T-helper 17 cell (primary cell): ENCODE results near the gene ANKRD36. TPM values are rescaled to one million over a fixed set of nuclear protein-coding genes. Genes with fewer than 3 reads are reported as not detected.
"Not testable (repeated sequence)": the region's sequence is repeated elsewhere in the genome, so short reads cannot be mapped to it uniquely, and the experiment has no call there.

Experiments used
- ATAC-seq: fragments of 150-1000 bp; cut with Tn5 transposase; 2 replicates; pipeline ENCODE4 v1.10.0; 2021; ENCODE audit warnings: mild to moderate bottlenecking, moderate library complexity
- DNase-seq, 3 donors: peaks; one replicate each; pipeline versions ENCODE4 v3.0.0 to v3.0.0-alpha.2; 2020 to 2021
- H3K9me3 ChIP-seq: one replicate; pipeline ENCODE4 v1.7.0; 2013; ENCODE audit warnings: low read length, mild to moderate bottlenecking; ENCODE audit not compliant: control insufficient read depth, poor library complexity, severe bottlenecking
- H3K27ac Mint-ChIP-seq: one replicate; pipeline ENCODE4 v1.8.0; 2022; ENCODE audit warnings: mild to moderate bottlenecking, moderate library complexity, mixed read lengths
- H3K27me3 Mint-ChIP-seq: one replicate; pipeline ENCODE4 v1.8.0; 2022; ENCODE audit warnings: mixed read lengths
- H3K36me3 Mint-ChIP-seq: one replicate; pipeline ENCODE4 v1.8.0; 2022; ENCODE audit warnings: low read depth, mixed read lengths
- H3K4me1 Mint-ChIP-seq: one replicate; pipeline ENCODE4 v1.8.0; 2022; ENCODE audit warnings: mild to moderate bottlenecking, mixed read lengths
- H3K4me3 Mint-ChIP-seq: one replicate; pipeline ENCODE4 v1.8.0; 2022; ENCODE audit warnings: mild to moderate bottlenecking, moderate library complexity, mixed read lengths
- total RNA-seq, 4 donors: library from RNA in 2 of 4; stranded (reverse) in 2 of 4; gene quantifications; one replicate each; pipeline ENCODE4 v1.2.3 and lab custom pipeline; 2022 to 2026

ANKRD36 gene
- total RNA-seq, 2 donors from 2014 or later: 65.5 to 70.1 TPM

DNA sequence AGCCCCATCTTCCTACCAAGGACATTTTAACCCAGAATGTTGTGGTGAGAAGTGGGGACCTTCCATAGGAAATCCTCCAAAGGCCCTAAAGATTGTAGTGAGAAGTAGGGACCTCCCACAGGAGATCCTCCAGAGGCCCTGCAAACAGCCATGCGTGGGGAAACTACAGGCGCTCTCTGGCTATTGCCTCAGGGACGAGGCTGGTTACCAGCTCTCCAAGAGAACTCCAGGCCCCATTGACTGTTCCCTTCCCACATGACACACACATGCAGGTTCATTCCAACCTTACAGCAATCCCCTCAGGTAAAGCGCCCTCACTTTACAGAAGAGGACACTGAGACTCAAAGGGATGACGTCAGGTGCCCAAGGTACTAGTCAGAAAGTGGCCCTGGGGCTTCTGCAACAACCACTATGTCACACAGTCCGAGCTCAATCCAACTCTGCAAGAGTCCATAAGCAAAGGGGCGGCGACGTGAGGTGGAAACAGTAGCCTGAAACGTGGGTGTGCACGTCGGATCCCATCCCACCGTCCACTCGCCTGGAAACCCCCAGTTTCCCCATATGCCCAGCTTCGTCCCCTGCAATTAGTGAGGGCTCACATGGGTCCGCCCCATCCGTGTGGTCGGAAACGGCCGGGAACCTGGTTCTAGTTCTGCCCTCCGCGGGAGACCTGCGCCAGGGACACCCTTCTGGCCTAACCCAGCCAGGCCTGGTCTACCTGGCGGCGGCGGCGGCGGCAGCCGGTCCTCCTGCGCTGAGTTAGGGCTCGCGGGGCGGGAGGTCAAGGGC, 18.8 kb upstream of the ANKRD36 start:
- Mint-ChIP-seq H3K27me3 (peaks cover 16% of the 10 kb centered on the region), H3K4me3 (peak overlapping the region; percentile 58)
- H3K4me1 Mint-ChIP-seq, H3K27ac Mint-ChIP-seq, DNase-seq, H3K9me3 ChIP-seq, H3K36me3 Mint-ChIP-seq: not testable (repeated sequence)
- ATAC-seq: peak; percentile 19

DNA sequence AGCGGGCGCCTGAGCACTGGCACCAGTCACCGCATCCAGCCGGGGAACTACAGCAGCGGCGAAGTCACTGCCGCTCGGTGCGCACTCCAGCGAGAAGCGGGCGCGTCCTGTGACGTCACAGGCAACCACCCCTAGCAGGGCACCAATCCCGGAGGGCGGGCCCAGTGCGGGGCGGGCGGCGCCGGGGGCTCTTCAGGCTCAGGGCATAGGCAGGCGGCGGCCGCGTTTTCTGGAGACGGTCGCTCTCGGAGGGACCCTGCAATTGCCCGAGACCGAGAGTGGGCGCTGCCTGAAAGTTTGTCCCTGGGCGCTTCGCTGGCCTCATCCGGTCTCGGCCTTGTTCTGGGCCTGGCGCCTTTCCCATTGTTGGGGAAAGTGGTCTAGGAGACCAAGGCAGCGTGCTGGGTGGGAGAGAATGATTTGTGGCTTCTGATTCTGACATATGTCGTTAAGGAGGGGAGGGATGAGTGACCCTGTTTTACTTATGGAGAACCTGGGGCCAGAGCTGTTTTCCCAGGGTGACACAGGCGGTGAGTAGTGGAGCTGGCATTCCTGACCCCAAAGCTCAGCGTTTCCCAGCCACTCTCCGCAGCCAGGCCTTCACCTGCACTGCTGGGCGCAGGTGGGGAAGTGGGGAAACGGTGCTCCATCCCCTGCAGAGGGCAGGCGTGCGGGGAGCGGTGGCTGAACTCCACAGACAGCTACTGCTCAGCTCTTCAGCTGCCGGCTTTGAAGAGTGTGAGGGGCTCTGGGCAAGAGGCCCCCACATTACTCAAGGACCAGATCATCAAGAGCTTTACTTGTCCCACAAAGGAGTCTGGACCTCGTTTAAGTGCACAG, 18.0 kb upstream of the ANKRD36 start, which contains the start of gene FAHD2B:
FAHD2B (minus strand) TSS at position 111 of the 840 bp plus-strand sequence. CDS start 3,176 bp downstream, outside the sequence.
- Mint-ChIP-seq H3K4me3 (peak within 1 kb of the TSS; percentile 77), H3K27me3 (peaks cover 24% of the 10 kb centered on the region), H3K27ac (peak within 1 kb of the TSS; percentile 85)
- not testable (repeated sequence) for H3K36me3 Mint-ChIP-seq, H3K9me3 ChIP-seq, H3K4me1 Mint-ChIP-seq
- DNase-seq (peak; percentile 71 to 74 (median 71)), ATAC-seq (peak; percentile 98)

DNA sequence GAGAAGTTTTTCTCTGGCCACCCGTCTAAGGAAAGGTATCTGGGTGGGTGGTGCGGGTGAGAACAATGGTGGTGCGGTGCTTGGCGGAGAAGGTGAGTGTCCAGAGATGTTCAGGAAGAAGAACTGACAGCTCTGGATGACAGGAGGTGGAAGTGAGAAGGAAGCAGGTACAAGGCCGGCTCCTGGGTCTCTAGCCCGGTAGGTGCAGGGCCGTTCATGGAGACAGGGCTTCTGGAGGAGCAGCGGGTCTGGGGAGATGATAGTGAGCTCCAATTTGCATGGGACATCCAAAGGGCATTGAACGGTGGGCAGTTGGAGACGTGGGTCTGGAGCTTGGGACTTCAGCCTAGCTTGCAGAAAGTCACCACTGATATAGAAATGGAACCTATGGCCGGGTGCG, 17.3 kb upstream of the ANKRD36 start:
- no peak for ATAC-seq
- H3K36me3 Mint-ChIP-seq: peaks cover 2% of the 10 kb centered on the region

DNA sequence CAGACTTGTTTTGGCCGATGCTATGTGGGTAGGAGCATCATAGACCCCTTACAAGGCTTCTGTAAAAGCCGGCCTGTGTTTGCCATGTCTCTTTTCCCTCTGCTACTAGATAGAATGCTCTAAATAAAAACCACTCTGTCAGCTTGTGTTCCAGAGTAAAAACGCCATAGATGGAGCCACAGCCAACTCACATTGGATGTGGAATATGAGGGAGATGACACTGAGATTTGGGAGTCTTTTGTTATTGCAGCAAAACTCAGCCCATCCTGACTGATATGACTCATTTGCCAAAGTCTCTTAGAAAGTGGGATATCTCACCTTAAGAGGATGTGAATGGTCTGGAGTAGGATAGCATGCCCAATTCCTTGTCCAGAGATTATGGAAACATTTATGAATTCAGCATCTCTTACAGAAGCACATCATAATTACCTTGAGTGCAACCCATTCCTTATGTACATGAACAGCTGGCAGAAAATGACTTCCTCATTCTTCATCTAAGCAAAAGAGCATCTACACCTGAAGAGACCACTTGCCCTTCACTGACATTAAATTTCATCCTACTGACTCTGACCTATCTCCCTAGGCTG, 14.1 kb upstream of the ANKRD36 start:
- H3K27me3 Mint-ChIP-seq: peaks cover 44% of the 10 kb centered on the region
- H3K9me3 ChIP-seq, H3K27ac Mint-ChIP-seq, H3K4me1 Mint-ChIP-seq, ATAC-seq, H3K36me3 Mint-ChIP-seq, H3K4me3 Mint-ChIP-seq, DNase-seq: not testable (repeated sequence)

More for the DNA sequence above, 17.3 kb upstream of the ANKRD36 start:
- Mint-ChIP-seq H3K27ac (peak overlapping the region; percentile 85), H3K4me3 (peak overlapping the region; percentile 53), H3K4me1 (peaks cover 3% of the 10 kb centered on the region), H3K27me3 (peaks cover 28% of the 10 kb centered on the region)
- DNase-seq: no peak
- no peaks in the 10 kb centered on the region for H3K9me3 ChIP-seq

DNA sequence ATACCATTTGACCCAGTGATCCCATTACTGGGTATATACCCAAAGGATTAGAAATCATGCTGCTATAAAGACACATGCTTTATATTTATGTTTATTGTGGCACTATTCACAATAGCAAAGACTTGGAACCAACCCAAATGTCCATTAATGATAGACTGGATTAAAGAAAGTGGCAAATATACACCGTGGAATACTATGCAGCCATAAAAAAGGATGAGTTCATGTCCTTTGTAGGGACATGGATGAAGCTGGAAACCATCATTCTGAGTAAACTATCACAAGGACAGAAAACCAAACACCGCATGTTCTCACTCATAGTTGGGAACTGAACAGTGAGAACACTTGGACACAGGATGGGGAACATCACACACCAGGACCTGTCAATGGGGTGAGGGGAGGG, 6.1 kb upstream of the ANKRD36 start:
- not testable (repeated sequence) for H3K4me3 Mint-ChIP-seq, H3K4me1 Mint-ChIP-seq, H3K9me3 ChIP-seq

DNA sequence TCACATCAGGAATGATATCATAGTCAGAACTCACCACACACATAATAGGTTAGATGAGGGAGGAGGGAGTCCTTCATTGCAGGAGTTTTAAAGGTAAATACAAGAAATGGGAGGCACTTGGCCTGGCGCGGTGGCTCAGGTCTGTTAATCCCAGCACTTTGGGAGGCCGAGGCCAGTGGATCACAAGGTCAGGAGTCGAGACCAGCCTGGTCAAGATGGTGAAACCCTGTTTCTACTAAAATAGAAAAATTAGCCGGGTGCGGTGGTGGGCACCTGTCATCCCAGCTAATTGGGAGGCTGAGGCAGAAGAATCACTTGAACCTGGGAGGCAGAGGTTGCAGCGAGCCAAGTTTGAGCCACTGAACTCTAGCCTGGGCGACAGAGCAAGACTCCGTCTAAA, 1.7 kb upstream of the ANKRD36 start:
- DNase-seq, ATAC-seq, H3K4me3 Mint-ChIP-seq, H3K9me3 ChIP-seq, H3K27ac Mint-ChIP-seq, H3K36me3 Mint-ChIP-seq, H3K4me1 Mint-ChIP-seq: not testable (repeated sequence)
- H3K27me3 Mint-ChIP-seq: peaks cover 13% of the 10 kb centered on the region

More for the DNA sequence above, 6.1 kb upstream of the ANKRD36 start:
- not testable (repeated sequence) for ATAC-seq, H3K27ac Mint-ChIP-seq, H3K36me3 Mint-ChIP-seq, DNase-seq
- H3K27me3 Mint-ChIP-seq: peaks cover 21% of the 10 kb centered on the region

DNA sequence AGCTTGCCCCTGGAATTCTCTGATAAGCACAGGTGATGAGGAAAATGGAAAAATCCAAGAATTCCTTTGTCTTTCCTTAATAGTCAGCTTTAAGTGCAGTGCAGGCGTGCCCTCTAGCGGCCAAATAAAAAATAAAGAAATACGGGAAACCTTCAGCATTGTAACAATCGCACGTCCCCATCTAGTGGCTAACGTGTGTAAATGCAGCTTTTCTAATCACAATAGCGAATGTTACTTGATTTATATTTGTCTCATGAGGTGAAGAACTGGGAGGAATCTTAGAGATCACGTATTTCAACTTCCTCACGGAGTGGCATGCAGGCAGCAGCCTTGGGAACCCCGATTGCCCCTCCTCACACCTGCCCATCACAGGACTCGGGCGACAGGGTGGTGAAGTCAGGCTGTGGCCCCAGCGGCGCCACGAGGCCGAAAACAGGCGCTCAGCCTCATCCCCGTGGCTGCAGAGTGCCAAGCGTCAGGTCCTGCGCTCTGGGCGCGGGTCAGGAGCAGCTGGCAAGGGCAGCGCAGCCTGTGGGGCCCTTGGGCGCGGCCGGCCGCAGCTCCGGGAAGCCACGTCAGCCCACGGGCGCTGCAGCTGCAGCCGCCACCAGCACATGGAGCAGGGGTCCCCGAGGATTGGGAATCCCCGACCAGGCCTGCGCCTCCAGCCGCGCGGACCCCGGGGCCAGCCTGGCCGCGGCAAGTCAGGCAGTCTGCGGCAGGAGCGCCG, 468 bp upstream of the ANKRD36 start:
- DNase-seq (peak; percentile 26 to 49 (median 29)), ATAC-seq (peak; percentile 66)
- H3K36me3 Mint-ChIP-seq, H3K4me1 Mint-ChIP-seq, H3K9me3 ChIP-seq: not testable (repeated sequence)
- Mint-ChIP-seq H3K27me3 (peaks cover 13% of the 10 kb centered on the region), H3K4me3 (peak overlapping the region; percentile 97), H3K27ac (peak overlapping the region; percentile 89)

DNA sequence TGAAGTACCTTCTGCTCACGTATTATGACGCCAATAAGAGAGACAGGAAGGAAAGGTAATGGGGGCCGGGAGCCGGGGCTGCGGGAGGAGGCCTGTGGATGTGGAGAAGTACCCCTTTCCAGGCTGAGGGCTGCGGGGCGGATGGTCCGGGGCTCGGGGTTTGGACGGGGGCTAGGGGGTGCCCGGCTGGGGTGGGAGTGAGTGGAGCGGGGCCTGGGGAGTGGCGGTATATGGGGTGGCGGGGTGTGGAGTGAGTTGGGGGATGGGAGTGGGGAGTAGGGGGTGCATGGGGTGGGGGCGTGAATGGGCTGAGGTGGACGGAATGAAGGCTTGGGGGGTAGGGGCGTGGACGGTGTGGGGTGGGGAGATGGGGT, 916 bp downstream of the ANKRD36 start:
- not testable (repeated sequence) for H3K9me3 ChIP-seq, H3K4me1 Mint-ChIP-seq, DNase-seq, H3K27me3 Mint-ChIP-seq, H3K36me3 Mint-ChIP-seq, ATAC-seq
- Mint-ChIP-seq H3K27ac (peak overlapping the region; percentile 96), H3K4me3 (peak overlapping the region; percentile 98)

DNA sequence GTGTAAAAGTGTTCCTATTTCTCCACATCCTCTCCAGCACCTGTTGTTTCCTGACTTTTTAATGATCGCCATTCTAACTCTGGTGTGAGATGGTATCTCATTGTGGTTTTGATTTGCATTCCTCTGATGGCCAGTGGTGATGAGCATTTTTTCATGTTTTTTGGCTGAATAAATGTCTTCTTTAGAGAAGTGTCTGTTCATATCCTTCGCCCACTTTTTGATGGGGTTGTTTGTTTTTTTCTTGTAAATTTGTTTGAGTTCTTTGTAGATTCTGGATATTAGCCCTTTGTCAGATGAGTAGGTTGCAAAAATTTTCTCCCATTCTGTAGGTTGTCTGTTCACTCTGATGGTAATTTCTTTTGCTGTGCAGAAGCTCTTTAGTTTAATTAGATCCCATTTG, 16.1 kb downstream of the ANKRD36 start:
- not testable (repeated sequence) for H3K36me3 Mint-ChIP-seq, H3K9me3 ChIP-seq, H3K4me3 Mint-ChIP-seq, H3K27me3 Mint-ChIP-seq, H3K27ac Mint-ChIP-seq, ATAC-seq, H3K4me1 Mint-ChIP-seq, DNase-seq

DNA sequence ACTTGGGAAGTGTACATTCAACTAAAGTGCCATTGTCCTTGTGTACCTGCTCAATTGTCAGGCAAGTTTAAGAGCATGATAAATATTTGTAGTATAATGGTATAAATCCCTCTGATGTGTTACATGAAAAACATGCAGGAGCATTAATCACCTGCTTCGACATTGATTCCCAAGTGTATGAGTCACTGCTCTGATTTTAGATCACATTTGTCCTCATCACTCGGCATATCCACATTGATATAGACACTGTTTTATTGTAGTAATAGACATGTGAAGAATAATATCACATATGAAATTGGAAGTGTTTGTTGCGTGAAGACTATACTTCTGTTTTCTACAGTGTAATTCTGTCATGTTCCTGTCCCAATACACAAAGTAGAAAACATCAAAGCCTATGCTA, 31.1 kb downstream of the ANKRD36 start:
- DNase-seq, H3K27me3 Mint-ChIP-seq: not testable (repeated sequence)

DNA sequence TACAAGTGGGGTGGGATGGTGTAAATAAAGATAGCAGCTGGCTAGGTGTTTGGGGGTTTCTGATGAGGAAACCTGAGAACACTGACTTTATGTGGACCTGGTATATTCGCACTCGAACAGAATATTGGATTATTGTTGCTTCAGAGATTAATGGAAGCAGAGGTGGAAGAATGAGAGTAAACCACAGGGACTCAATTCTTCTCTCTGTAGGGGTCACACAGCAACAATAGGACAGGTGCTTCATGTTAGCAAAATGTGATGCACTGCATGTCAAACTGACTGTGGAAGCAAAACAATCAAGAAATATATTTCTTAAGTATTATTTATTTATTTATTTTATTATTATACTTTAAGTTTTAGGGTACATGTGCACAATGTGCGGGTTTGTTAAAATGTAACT, 53.6 kb downstream of the ANKRD36 start:
- not testable (repeated sequence) for ATAC-seq, H3K36me3 Mint-ChIP-seq, H3K27me3 Mint-ChIP-seq, H3K9me3 ChIP-seq, H3K4me1 Mint-ChIP-seq, H3K4me3 Mint-ChIP-seq, DNase-seq, H3K27ac Mint-ChIP-seq

More for the DNA sequence above, 31.1 kb downstream of the ANKRD36 start:
- ATAC-seq, H3K4me1 Mint-ChIP-seq, H3K9me3 ChIP-seq, H3K4me3 Mint-ChIP-seq, H3K27ac Mint-ChIP-seq: not testable (repeated sequence)
- H3K36me3 Mint-ChIP-seq: peaks cover 17% of the 10 kb centered on the region

DNA sequence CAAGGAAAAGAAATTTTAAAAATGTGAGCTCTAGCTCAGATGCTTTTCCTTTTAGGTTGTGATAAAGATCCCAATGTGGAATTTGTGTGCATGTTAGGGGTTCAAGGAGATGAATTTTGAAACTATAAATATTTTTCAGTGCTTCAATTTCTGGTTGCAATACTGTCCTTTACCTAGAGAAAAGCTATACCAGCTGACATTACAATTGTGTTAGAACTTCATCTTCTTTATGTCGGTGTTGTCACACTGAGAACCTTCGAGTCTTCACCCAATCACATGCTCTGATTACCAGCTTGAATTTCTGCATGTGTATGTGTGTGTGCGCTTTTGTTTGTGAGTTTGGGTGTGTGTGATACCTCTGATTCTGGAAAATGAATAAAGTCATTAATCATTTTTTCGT, 55.0 kb downstream of the ANKRD36 start:
- H3K27ac Mint-ChIP-seq, ATAC-seq, DNase-seq: not testable (repeated sequence)

DNA sequence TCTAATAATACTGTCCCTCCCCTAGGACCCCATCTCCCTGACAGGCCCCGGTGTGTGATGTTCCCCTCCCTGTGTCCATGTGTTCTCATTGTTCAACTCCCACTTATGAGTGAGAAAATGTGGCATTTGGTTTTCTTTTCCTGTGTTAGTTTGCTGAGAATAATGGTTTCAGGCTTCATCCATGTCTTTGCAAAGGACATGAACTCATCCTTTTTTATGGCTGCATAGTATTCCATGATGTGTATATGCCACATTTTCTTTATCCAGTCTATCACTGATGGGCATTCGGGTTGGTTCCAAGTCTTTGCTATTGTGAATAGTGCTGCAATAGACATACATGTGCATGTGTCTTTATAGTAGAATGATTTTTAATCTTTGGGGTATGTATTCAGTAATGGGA, 55.6 kb downstream of the ANKRD36 start:
- not testable (repeated sequence) for H3K4me1 Mint-ChIP-seq, H3K9me3 ChIP-seq, H3K4me3 Mint-ChIP-seq, H3K27ac Mint-ChIP-seq, H3K27me3 Mint-ChIP-seq, ATAC-seq, H3K36me3 Mint-ChIP-seq, DNase-seq

More for the DNA sequence above, 55.0 kb downstream of the ANKRD36 start:
- not testable (repeated sequence) for H3K27me3 Mint-ChIP-seq, H3K4me3 Mint-ChIP-seq, H3K4me1 Mint-ChIP-seq, H3K9me3 ChIP-seq, H3K36me3 Mint-ChIP-seq
